Upper lobe of left lung (tissue), 4 donors: Measurements from ENCODE around the gene RNF44.

Source experiments
- CTCF ChIP-seq, 6 experiments: fragments of 450-650 bp in 4 of 6; fragments of 200-600 bp in 2 of 6; sonication (generic) in 2 of 6; IDR thresholded peaks; one replicate each; pipeline ENCODE4 v1.5.1; 2016 to 2019; ENCODE audit warnings: antibody characterized with exemption in 6 of 6
- POLR2AphosphoS5 ChIP-seq, 2 donors: sonication (generic); formaldehyde crosslinking; IDR thresholded peaks; one replicate each; pipeline ENCODE4 v1.5.1; 2017; ENCODE audit warnings: antibody characterized with exemption in 2 of 2

GRCh38 chr5:176573564-176574296 is 36.5 kb upstream of the RNF44 start:
- TF ChIP-seq CTCF (IDR thresholded peaks at IDR 0.05) (peak; percentile 70 to 80 (median 80)), POLR2AphosphoS5 (IDR thresholded peaks at IDR 0.05) (no peak)
